ENCODE data around the gene SLC39A11. TPM values are rescaled to one million over a fixed set of nuclear protein-coding genes. Genes with fewer than 3 reads are reported as not detected.

SLC39A11 gene
- total RNA-seq, 2 donors from 2014 or later = 18.1 to 20.1 TPM

GRCh38 chr17:72984145-72984925 is 108.2 kb downstream of the SLC39A11 start:
- Histone ChIP-seq H3K4me1 (ENCODE audit: control insufficient read depth, insufficient read depth, low read length) (no peaks in the 10 kb centered on the region), H3K27ac (ENCODE audit: low read depth, low read length) (no peak overlapping the region), H3K27me3 (ENCODE audit: control insufficient read depth, insufficient read depth, low read length, poor library complexity, severe bottlenecking) (no peaks in the 10 kb centered on the region), H3K9ac (ENCODE audit: extremely low read depth, low read length, poor library complexity, severe bottlenecking) (no peak overlapping the region), H3K4me3 (ENCODE audit: low read length) (no peak overlapping the region), H3K36me3 (ENCODE audit: control insufficient read depth, insufficient read depth, low read length) (no peaks in the 10 kb centered on the region), H3K9me3 (ENCODE audit: control insufficient read depth, low read length) (no peaks in the 10 kb centered on the region)
- Mint-ChIP-seq H3K4me3 (no peak overlapping the region), H3K4me1 (peaks cover 3% of the 10 kb centered on the region), H3K27ac (no peak overlapping the region), H3K36me3 (ENCODE audit: low read depth) (no peaks in the 10 kb centered on the region), H3K9me3 (no peaks in the 10 kb centered on the region), H3K27me3 (ENCODE audit: insufficient read depth) (peaks cover 4% of the 10 kb centered on the region)
- TF ChIP-seq, protein P1, sequence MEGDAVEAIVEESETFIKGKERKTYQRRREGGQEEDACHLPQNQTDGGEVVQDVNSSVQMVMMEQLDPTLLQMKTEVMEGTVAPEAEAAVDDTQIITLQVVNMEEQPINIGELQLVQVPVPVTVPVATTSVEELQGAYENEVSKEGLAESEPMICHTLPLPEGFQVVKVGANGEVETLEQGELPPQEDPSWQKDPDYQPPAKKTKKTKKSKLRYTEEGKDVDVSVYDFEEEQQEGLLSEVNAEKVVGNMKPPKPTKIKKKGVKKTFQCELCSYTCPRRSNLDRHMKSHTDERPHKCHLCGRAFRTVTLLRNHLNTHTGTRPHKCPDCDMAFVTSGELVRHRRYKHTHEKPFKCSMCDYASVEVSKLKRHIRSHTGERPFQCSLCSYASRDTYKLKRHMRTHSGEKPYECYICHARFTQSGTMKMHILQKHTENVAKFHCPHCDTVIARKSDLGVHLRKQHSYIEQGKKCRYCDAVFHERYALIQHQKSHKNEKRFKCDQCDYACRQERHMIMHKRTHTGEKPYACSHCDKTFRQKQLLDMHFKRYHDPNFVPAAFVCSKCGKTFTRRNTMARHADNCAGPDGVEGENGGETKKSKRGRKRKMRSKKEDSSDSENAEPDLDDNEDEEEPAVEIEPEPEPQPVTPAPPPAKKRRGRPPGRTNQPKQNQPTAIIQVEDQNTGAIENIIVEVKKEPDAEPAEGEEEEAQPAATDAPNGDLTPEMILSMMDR (conservative IDR thresholded peaks at IDR 0.05) = no peak
- peak; percentile 77 for DNase-seq
- WGBS, 2 experiments (ENCODE audit: insufficient coverage in 1 of 2, insufficient read length in 1 of 2) = 69 to 74% methylated on average over 8 to 9 of the region's 9 CpGs

- DNase-seq = peak; percentile 10
- peaks cover 8% of the 10 kb centered on the region for H3K4me1 Mint-ChIP-seq
- H3K4me3 Mint-ChIP-seq = no peak overlapping the region
- Histone ChIP-seq H3K36me3 (ENCODE audit: control insufficient read depth, insufficient read depth, low read length) (no peaks in the 10 kb centered on the region), H3K9me3 (ENCODE audit: control insufficient read depth, low read length) (no peaks in the 10 kb centered on the region), H3K27me3 (ENCODE audit: control insufficient read depth, insufficient read depth, low read length, poor library complexity, severe bottlenecking) (no peaks in the 10 kb centered on the region), H3K4me1 (ENCODE audit: control insufficient read depth, insufficient read depth, low read length) (no peaks in the 10 kb centered on the region), H3K9ac (ENCODE audit: extremely low read depth, low read length, poor library complexity, severe bottlenecking) (no peak overlapping the region), H3K27ac (ENCODE audit: low read depth, low read length) (no peak overlapping the region), H3K4me3 (ENCODE audit: low read length) (no peak overlapping the region)
- no peaks in the 10 kb centered on the region for H3K36me3 Mint-ChIP-seq (ENCODE audit: low read depth)
- H3K9me3 Mint-ChIP-seq = no peaks in the 10 kb centered on the region
- no peak overlapping the region for H3K27ac Mint-ChIP-seq
- peaks cover 7% of the 10 kb centered on the region for H3K27me3 Mint-ChIP-seq (ENCODE audit: insufficient read depth)
- 73 to 94% methylated on average over 3 of the region's 3 CpGs for WGBS, 2 experiments (ENCODE audit: insufficient coverage in 1 of 2, insufficient read length in 1 of 2)
- TF ChIP-seq, protein P1 (conservative IDR thresholded peaks at IDR 0.05) = no peak
These were observed 109.8 kb downstream of the SLC39A11 start for GRCh38 chr17:72982680-72983079.

DNA sequence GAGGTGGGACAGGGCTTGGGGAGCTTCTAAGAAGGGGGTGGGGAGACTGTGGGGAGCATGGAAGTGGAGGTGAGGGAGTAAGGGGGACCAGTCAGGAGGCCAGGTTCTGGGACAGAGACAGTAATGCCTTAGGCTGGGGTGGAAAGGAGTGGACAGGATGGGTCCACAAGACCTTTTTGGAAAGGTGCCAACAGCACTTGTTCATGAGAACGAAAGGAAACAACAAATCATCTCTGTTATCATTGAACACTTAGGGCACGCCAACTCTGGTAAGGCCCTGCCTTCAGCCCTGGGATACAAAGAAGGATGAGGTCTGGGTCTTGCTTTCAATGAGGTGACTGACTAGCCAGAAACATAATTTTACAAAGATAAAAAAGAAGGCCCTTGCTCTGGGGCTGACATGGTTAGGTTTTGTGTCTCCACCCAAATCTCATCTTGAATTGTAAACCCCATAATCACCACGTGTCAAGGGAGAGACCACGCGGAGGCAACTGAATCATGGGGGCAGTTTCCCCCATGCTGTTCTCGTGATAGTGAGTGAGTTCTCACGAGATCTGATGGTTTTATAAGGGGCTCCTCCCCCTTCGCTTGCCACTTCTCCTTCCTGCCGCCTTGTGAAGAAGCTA is 113.8 kb downstream of the SLC39A11 start:
- Mint-ChIP-seq H3K4me1 (peaks cover 18% of the 10 kb centered on the region), H3K27ac (no peak overlapping the region), H3K4me3 (no peak overlapping the region), H3K9me3 (peaks cover 12% of the 10 kb centered on the region), H3K36me3 (ENCODE audit: low read depth) (no peaks in the 10 kb centered on the region), H3K27me3 (ENCODE audit: insufficient read depth) (peaks cover 3% of the 10 kb centered on the region)
- Histone ChIP-seq H3K9ac (ENCODE audit: extremely low read depth, low read length, poor library complexity, severe bottlenecking) (no peak overlapping the region), H3K4me3 (ENCODE audit: low read length) (no peak overlapping the region), H3K36me3 (ENCODE audit: control insufficient read depth, insufficient read depth, low read length) (no peaks in the 10 kb centered on the region), H3K27me3 (ENCODE audit: control insufficient read depth, insufficient read depth, low read length, poor library complexity, severe bottlenecking) (no peaks in the 10 kb centered on the region), H3K27ac (ENCODE audit: low read depth, low read length) (no peak overlapping the region), H3K9me3 (ENCODE audit: control insufficient read depth, low read length) (peaks cover 14% of the 10 kb centered on the region), H3K4me1 (ENCODE audit: control insufficient read depth, insufficient read depth, low read length) (no peaks in the 10 kb centered on the region)
- DNase-seq = no peak
- TF ChIP-seq, protein P1 (conservative IDR thresholded peaks at IDR 0.05) = no peak
- WGBS, 2 experiments (ENCODE audit: insufficient coverage in 1 of 2, insufficient read length in 1 of 2) = 88 to 98% methylated on average over 8 to 9 of the region's 9 CpGs
